ENCODE data around the gene PAQR7. TPM values are rescaled to one million over a fixed set of nuclear protein-coding genes. Genes with fewer than 3 reads are reported as not detected.

The PAQR7 gene
- total and polyA plus RNA-seq, 2 experiments from 2014 or later: 4.0 to 5.2 TPM

- Mint-ChIP-seq H3K9me3 (no peaks in the 10 kb centered on the region), H3K27me3 (ENCODE audit: insufficient read depth, low read depth, poor library complexity) (peaks cover 18% of the 10 kb centered on the region), H3K4me1 (peaks cover 30% of the 10 kb centered on the region), H3K36me3 (ENCODE audit: low read depth) (0 out of 3 replicates have a peak, but pooled peaks cover 3% of the 10 kb centered on the region), H3K4me3 (peak overlapping the region; percentile 100), H3K27ac (0 out of 2 replicates have a peak overlapping the region, but pooled peaks have one; percentile 35)
- Histone ChIP-seq H3K36me3 (ENCODE audit: insufficient read depth) (no peaks in the 10 kb centered on the region), H4K20me1 (replicated peaks; ENCODE audit: insufficient read depth) (0 out of 2 replicates have a peak, but pooled peaks cover 6% of the 10 kb centered on the region), H3K27me3 (ENCODE audit: insufficient read depth) (peaks cover 13% of the 10 kb centered on the region), H2AFZ (peak overlapping the region; percentile 97), H3K79me2 (replicated peaks; ENCODE audit: insufficient read depth) (0 out of 2 replicates have a peak, but pooled peaks cover 2% of the 10 kb centered on the region), H3K4me1 (ENCODE audit: insufficient read depth) (peaks cover 24% of the 10 kb centered on the region), H3K9me2 (ENCODE audit: insufficient read depth) (no peaks in the 10 kb centered on the region), H3K4me3 (peak overlapping the region; percentile 94), H3K4me2 (peak overlapping the region; percentile 99), H3F3A (replicated peaks; ENCODE audit: low read depth) (peaks cover 18% of the 10 kb centered on the region), H3K27ac (ENCODE audit: low read depth) (peak overlapping the region; percentile 80)
- no peak for TF ChIP-seq EZH2 (IDR thresholded peaks at IDR 0.05; ENCODE audit: low read depth, unreplicated experiment)
- TF ChIP-seq NANOG (IDR thresholded peaks at IDR 0.05; ENCODE audit: borderline replicate concordance): no peak
- TF ChIP-seq ZNF462 (CRISPR knock-in tag; IDR thresholded peaks at IDR 0.05): no peak
- TF ChIP-seq STAT1 (IDR thresholded peaks at IDR 0.05; ENCODE audit: unreplicated experiment): no peak
- no peak for TF ChIP-seq REST (IDR thresholded peaks at IDR 0.05; ENCODE audit: unreplicated experiment)
- no peak for TF ChIP-seq CREB1 (CRISPR knock-in tag; IDR thresholded peaks at IDR 0.05; ENCODE audit: low read depth)
- TF ChIP-seq CTCF (conservative IDR thresholded peaks at IDR 0.05; ENCODE audit: low read depth in 2 of 2): no peak
- TF ChIP-seq ETS1 (IDR thresholded peaks at IDR 0.05): no peak
- TF ChIP-seq POLR2AphosphoS5 (IDR thresholded peaks at IDR 0.05; ENCODE audit: low read depth): no peak; the same call in 1 of the 2 replicates
- no peak for TF ChIP-seq EZH2phosphoT487 (IDR thresholded peaks at IDR 0.05; ENCODE audit: unreplicated experiment)
- no peak for TF ChIP-seq JUNB (IDR thresholded peaks at IDR 0.05; ENCODE audit: unreplicated experiment)
- no peak for TF ChIP-seq ZNF114 (CRISPR knock-in tag; IDR thresholded peaks at IDR 0.05)
- TF ChIP-seq ZNF331 (CRISPR knock-in tag; IDR thresholded peaks at IDR 0.05; ENCODE audit: low read depth): no peak
- peak; percentile 80 for DNase-seq (ENCODE audit: low spot score)
- peak; percentile 57 for ATAC-seq
These were observed 55.0 kb downstream of the PAQR7 start for GRCh38 chr1:25820247-25821111.

Measured in GM23338 (cell line).